HG03159 (cell line): ENCODE results near the gene VWA5B1.

Experiments used
- ATAC-seq: cut with Tn5 transposase; IDR thresholded peaks from one replicate; pipeline ENCODE4 v1.9.1; 2021; ENCODE audit warnings: mild to moderate bottlenecking, moderate library complexity; ENCODE audit not compliant: unreplicated experiment

The VWA5B1 gene

GRCh38 chr1:20322081-20322824 lies 31.6 kb downstream of the VWA5B1 start:
- peak; percentile 54 for ATAC-seq

- ATAC-seq: no peak
Measured at GRCh38 chr1:20322825-20323612, 32.3 kb downstream of the VWA5B1 start.

GRCh38 chr1:20323613-20323920 lies 32.9 kb downstream of the VWA5B1 start:
- ATAC-seq: no peak

- no peak for ATAC-seq
Measured at GRCh38 chr1:20324704-20325406, 34.2 kb downstream of the VWA5B1 start.

- ATAC-seq: no peak
Measured at GRCh38 chr1:20325407-20325843, 34.8 kb downstream of the VWA5B1 start.

GRCh38 chr1:20325844-20326420 lies 35.3 kb downstream of the VWA5B1 start:
- no peak for ATAC-seq

- ATAC-seq: no peak
Measured at GRCh38 chr1:20327467-20327866, 36.8 kb downstream of the VWA5B1 start.

GRCh38 chr1:20328201-20328600 lies 37.5 kb downstream of the VWA5B1 start:
- ATAC-seq: no peak

- no peak for ATAC-seq
Measured at GRCh38 chr1:20329793-20330542, 39.3 kb downstream of the VWA5B1 start.

- ATAC-seq: no peak
Measured at GRCh38 chr1:20334103-20334502, 43.4 kb downstream of the VWA5B1 start.

- ATAC-seq: no peak
Measured at GRCh38 chr1:20336105-20336605, 45.5 kb downstream of the VWA5B1 start.

- ATAC-seq: no peak
Measured at GRCh38 chr1:20337581-20337980, 46.9 kb downstream of the VWA5B1 start.

- ATAC-seq: no peak
Measured at GRCh38 chr1:20339811-20340457, 49.3 kb downstream of the VWA5B1 start.

- ATAC-seq: no peak
Measured at GRCh38 chr1:20342294-20343148, 51.8 kb downstream of the VWA5B1 start.

GRCh38 chr1:20343149-20343937 lies 52.7 kb downstream of the VWA5B1 start:
- ATAC-seq: no peak

GRCh38 chr1:20343938-20344302 lies 53.2 kb downstream of the VWA5B1 start:
- ATAC-seq: no peak

GRCh38 chr1:20344738-20345137 lies 54.1 kb downstream of the VWA5B1 start:
- ATAC-seq: no peak

GRCh38 chr1:20345419-20345818 lies 54.7 kb downstream of the VWA5B1 start:
- no peak for ATAC-seq
